GM23338 (cell line): ENCODE data around the gene RNFT2. TPM values are rescaled to one million over a fixed set of nuclear protein-coding genes. Genes with fewer than 3 reads are reported as not detected.
A peak's percentile ranks its signal among the peaks of the same experiment; 100 is the strongest.

Experiments used
- ATAC-seq: fragments of 200-7000 bp; cut with Tn5 transposase; 3 replicates; pipeline ENCODE4 v1.9.1; 2020
- DNase-seq: peaks from one replicate; pipeline ENCODE4 v3.0.0-alpha.2; 2015; ENCODE audit warnings: low spot score
- H2AFZ ChIP-seq: fragments of 200-600 bp; sonication (generic); 2 replicates; pipeline ENCODE4 v1.8.0; 2016; ENCODE audit warnings: antibody characterized with exemption, mild to moderate bottlenecking, moderate library complexity
- H3F3A ChIP-seq: fragments of 200-600 bp; sonication (generic); replicated peaks from 2 replicates; pipeline ENCODE4 v1.8.0; 2017; ENCODE audit warnings: antibody characterized with exemption, mixed run types, low read depth
- H3K27ac ChIP-seq: fragments of 200-600 bp; sonication (generic); 2 replicates; pipeline ENCODE4 v1.6.1; 2016; ENCODE audit warnings: low read depth
- H3K27me3 ChIP-seq: fragments of 200-600 bp; sonication (generic); 2 replicates; pipeline ENCODE4 v1.8.0; 2016; ENCODE audit warnings: mild to moderate bottlenecking, mixed run types, moderate library complexity; ENCODE audit not compliant: insufficient read depth
- H3K36me3 ChIP-seq: fragments of 200-600 bp; sonication (generic); 2 replicates; pipeline ENCODE4 v1.8.0; 2016; ENCODE audit warnings: mild to moderate bottlenecking; ENCODE audit not compliant: insufficient read depth
- H3K4me1 ChIP-seq: fragments of 200-600 bp; sonication (generic); 2 replicates; pipeline ENCODE4 v1.8.0; 2016; ENCODE audit warnings: mild to moderate bottlenecking, moderate library complexity; ENCODE audit not compliant: insufficient read depth
- H3K4me2 ChIP-seq: fragments of 200-600 bp; sonication (generic); 2 replicates; pipeline ENCODE4 v1.7.1; 2017; ENCODE audit warnings: mixed run types
- H3K4me3 ChIP-seq: fragments of 200-600 bp; sonication (generic); 2 replicates; pipeline ENCODE4 v1.6.1; 2016; ENCODE audit warnings: mixed run types
- H3K79me2 ChIP-seq: fragments of 200-600 bp; sonication (generic); replicated peaks from 2 replicates; pipeline ENCODE4 v1.8.0; 2017; ENCODE audit warnings: mild to moderate bottlenecking; ENCODE audit not compliant: insufficient read depth
- H3K9me2 ChIP-seq: fragments of 200-600 bp; sonication (generic); 2 replicates; pipeline ENCODE4 v1.8.0; 2017; ENCODE audit not compliant: insufficient read depth
- H4K20me1 ChIP-seq: fragments of 200-600 bp; sonication (generic); replicated peaks from 2 replicates; pipeline ENCODE4 v1.8.0; 2017; ENCODE audit warnings: mild to moderate bottlenecking; ENCODE audit not compliant: insufficient read depth
- H3K27ac Mint-ChIP-seq: 2 replicates; pipeline ENCODE4 v1.8.0; 2020; ENCODE audit warnings: inconsistent platforms, mild to moderate bottlenecking, moderate library complexity, mixed read lengths
- H3K27me3 Mint-ChIP-seq: 3 replicates; pipeline ENCODE4 v1.8.0; 2022; ENCODE audit warnings: low read depth, mild to moderate bottlenecking, moderate library complexity, mixed read lengths, inconsistent platforms; ENCODE audit not compliant: insufficient read depth, poor library complexity
- H3K36me3 Mint-ChIP-seq: 3 replicates; pipeline ENCODE4 v1.8.0; 2021; ENCODE audit warnings: low read depth, mild to moderate bottlenecking, inconsistent platforms, moderate library complexity, mixed read lengths
- H3K4me1 Mint-ChIP-seq: 3 replicates; pipeline ENCODE4 v1.8.0; 2020; ENCODE audit warnings: mild to moderate bottlenecking, inconsistent platforms, mixed read lengths
- H3K4me3 Mint-ChIP-seq: 3 replicates; pipeline ENCODE4 v1.8.0; 2021; ENCODE audit warnings: moderate library complexity, mild to moderate bottlenecking, inconsistent platforms, mixed read lengths
- H3K9me3 Mint-ChIP-seq: 3 replicates; pipeline ENCODE4 v1.8.0; 2020; ENCODE audit warnings: moderate library complexity, mild to moderate bottlenecking, inconsistent platforms, mixed read lengths
- CREB1 ChIP-seq: fragments of 250-450 bp; sonication (Bioruptor Pico); IDR thresholded peaks from 2 replicates; pipeline ENCODE4 v1.5.0; 2020; ENCODE audit warnings: low read depth, mild to moderate bottlenecking, moderate library complexity
- EZH2 ChIP-seq: fragments of 200-600 bp; sonication (generic); IDR thresholded peaks from one replicate; pipeline ENCODE4 v1.8.0; 2017; ENCODE audit warnings: antibody characterized with exemption, mild to moderate bottlenecking, low read depth; ENCODE audit not compliant: unreplicated experiment
- EZH2phosphoT487 ChIP-seq: fragments of 200-600 bp; sonication (generic); IDR thresholded peaks from one replicate; pipeline ENCODE4 v1.8.1; 2018; ENCODE audit warnings: antibody characterized with exemption; ENCODE audit not compliant: unreplicated experiment
- JUNB ChIP-seq: IDR thresholded peaks from one replicate; pipeline ENCODE4 v1.6.1; 2016; ENCODE audit warnings: antibody characterized with exemption; ENCODE audit not compliant: unreplicated experiment
- NANOG ChIP-seq: IDR thresholded peaks from 2 replicates; pipeline ENCODE4 v1.6.1; 2016; ENCODE audit warnings: antibody characterized with exemption, borderline replicate concordance
- polyA plus RNA-seq: library from polyadenylated mRNA; unstranded; fragments of >200 nt; fragmentation: Nextera tagmentation; extraction: Ambion mirVana; gene quantifications from 2 replicates; pipeline ENCODE4 v1.2.1, GENCODE V29; 2016
- total RNA-seq: library from RNA; depleted of rRNA; stranded (reverse); fragments of >200 nt; shearing (Covaris generic); gene quantifications from 2 replicates; pipeline ENCODE4 v1.2.3, GENCODE V29; 2014
- TF ChIP-seq, protein P1 (sequence below): fragments of 250-450 bp; sonication (Bioruptor Pico); IDR thresholded peaks from 2 replicates; pipeline ENCODE4 v1.5.0; 2020; ENCODE audit warnings: mild to moderate bottlenecking, moderate library complexity
- TF ChIP-seq, protein P2 (sequence below), 2 experiments: fragments of 200-600 bp in 1 of 2; sonication (generic) in 1 of 2; conservative IDR thresholded peaks; 2 replicates each; pipeline versions ENCODE4 v1.5.1 to v1.6.1; 2016 to 2017; ENCODE audit warnings: antibody characterized with exemption in 2 of 2, low read depth in 2 of 2, mild to moderate bottlenecking in 2 of 2, moderate library complexity in 1 of 2
- TF ChIP-seq, protein P3 (sequence below): IDR thresholded peaks from one replicate; pipeline ENCODE4 v1.6.1; 2018; ENCODE audit warnings: antibody characterized with exemption; ENCODE audit not compliant: unreplicated experiment

Gene RNFT2
- total and polyA plus RNA-seq, 2 experiments from 2014 or later = 19.3 to 22.9 TPM

DNA sequence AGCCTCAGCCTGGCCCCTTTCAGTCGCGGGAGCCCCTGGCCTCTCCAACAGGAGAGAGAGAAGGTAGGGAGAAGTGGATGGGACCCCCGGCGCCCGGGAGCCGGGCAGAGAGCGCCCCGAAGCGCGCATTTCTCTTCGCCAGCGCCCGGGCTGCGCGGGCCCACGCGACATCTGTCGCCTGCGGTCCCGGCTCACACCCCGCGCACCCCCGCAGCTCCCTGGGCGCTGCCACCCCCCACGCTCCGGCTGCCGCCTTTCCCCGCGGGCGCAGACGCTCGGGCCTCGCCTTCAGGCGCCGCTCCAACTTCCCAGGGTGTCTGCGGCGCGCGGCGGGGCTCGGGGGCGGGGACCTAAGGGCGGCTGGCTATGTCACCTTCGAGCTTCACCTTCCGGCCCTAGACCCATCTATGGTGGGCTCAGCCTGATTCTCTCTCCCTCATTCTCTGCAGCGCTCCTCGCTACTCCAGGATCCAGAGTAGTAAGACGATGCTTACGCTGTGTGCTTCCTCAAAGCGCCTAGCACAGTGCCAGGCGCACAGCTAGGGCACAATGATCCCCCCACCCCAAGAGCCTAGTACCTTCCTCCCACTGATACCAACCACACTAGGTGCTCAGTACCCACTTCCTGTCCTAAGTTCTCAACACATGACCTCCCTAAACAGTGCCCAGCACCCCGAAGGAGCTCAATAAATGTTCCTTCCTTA lies 141.5 kb downstream of the RNFT2 start:
- Histone ChIP-seq H3K4me2 (peak overlapping the region; percentile 97), H3K4me1 (peaks cover 45% of the 10 kb centered on the region), H3K27ac (no peak overlapping the region), H3K36me3 (no peaks in the 10 kb centered on the region), H4K20me1 (peaks cover 18% of the 10 kb centered on the region; the same call in 1 of the 2 replicates), H2AFZ (peak overlapping the region; percentile 96), H3K4me3 (peak overlapping the region; percentile 78), H3K9me2 (no peaks in the 10 kb centered on the region), H3K79me2 (0 out of 2 replicates have a peak, but pooled peaks cover 4% of the 10 kb centered on the region), H3K27me3 (peaks cover 94% of the 10 kb centered on the region), H3F3A (peaks cover 30% of the 10 kb centered on the region)
- TF ChIP-seq, protein P1, sequence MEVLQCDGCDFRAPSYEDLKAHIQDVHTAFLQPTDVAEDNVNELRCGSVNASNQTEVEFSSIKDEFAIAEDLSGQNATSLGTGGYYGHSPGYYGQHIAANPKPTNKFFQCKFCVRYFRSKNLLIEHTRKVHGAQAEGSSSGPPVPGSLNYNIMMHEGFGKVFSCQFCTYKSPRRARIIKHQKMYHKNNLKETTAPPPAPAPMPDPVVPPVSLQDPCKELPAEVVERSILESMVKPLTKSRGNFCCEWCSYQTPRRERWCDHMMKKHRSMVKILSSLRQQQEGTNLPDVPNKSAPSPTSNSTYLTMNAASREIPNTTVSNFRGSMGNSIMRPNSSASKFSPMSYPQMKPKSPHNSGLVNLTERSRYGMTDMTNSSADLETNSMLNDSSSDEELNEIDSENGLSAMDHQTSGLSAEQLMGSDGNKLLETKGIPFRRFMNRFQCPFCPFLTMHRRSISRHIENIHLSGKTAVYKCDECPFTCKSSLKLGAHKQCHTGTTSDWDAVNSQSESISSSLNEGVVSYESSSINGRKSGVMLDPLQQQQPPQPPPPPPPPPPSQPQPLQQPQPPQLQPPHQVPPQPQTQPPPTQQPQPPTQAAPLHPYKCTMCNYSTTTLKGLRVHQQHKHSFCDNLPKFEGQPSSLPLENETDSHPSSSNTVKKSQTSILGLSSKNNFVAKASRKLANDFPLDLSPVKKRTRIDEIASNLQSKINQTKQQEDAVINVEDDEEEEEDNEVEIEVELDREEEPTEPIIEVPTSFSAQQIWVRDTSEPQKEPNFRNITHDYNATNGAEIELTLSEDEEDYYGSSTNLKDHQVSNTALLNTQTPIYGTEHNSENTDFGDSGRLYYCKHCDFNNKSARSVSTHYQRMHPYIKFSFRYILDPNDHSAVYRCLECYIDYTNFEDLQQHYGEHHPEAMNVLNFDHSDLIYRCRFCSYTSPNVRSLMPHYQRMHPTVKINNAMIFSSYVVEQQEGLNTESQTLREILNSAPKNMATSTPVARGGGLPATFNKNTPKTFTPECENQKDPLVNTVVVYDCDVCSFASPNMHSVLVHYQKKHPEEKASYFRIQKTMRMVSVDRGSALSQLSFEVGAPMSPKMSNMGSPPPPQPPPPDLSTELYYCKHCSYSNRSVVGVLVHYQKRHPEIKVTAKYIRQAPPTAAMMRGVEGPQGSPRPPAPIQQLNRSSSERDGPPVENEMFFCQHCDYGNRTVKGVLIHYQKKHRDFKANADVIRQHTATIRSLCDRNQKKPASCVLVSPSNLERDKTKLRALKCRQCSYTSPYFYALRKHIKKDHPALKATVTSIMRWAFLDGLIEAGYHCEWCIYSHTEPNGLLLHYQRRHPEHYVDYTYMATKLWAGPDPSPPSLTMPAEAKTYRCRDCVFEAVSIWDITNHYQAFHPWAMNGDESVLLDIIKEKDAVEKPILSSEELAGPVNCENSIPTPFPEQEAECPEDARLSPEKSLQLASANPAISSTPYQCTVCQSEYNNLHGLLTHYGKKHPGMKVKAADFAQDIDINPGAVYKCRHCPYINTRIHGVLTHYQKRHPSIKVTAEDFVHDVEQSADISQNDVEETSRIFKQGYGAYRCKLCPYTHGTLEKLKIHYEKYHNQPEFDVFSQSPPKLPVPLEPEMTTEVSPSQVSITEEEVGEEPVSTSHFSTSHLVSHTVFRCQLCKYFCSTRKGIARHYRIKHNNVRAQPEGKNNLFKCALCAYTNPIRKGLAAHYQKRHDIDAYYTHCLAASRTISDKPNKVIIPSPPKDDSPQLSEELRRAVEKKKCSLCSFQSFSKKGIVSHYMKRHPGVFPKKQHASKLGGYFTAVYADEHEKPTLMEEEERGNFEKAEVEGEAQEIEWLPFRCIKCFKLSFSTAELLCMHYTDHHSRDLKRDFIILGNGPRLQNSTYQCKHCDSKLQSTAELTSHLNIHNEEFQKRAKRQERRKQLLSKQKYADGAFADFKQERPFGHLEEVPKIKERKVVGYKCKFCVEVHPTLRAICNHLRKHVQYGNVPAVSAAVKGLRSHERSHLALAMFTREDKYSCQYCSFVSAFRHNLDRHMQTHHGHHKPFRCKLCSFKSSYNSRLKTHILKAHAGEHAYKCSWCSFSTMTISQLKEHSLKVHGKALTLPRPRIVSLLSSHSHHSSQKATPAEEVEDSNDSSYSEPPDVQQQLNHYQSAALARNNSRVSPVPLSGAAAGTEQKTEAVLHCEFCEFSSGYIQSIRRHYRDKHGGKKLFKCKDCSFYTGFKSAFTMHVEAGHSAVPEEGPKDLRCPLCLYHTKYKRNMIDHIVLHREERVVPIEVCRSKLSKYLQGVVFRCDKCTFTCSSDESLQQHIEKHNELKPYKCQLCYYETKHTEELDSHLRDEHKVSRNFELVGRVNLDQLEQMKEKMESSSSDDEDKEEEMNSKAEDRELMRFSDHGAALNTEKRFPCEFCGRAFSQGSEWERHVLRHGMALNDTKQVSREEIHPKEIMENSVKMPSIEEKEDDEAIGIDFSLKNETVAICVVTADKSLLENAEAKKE (CRISPR knock-in tag) = no peak
- TF ChIP-seq EZH2 (peak; percentile 14), JUNB (no peak), CREB1 (CRISPR knock-in tag) (no peak), NANOG (no peak), EZH2phosphoT487 (no peak)
- TF ChIP-seq, protein P2, sequence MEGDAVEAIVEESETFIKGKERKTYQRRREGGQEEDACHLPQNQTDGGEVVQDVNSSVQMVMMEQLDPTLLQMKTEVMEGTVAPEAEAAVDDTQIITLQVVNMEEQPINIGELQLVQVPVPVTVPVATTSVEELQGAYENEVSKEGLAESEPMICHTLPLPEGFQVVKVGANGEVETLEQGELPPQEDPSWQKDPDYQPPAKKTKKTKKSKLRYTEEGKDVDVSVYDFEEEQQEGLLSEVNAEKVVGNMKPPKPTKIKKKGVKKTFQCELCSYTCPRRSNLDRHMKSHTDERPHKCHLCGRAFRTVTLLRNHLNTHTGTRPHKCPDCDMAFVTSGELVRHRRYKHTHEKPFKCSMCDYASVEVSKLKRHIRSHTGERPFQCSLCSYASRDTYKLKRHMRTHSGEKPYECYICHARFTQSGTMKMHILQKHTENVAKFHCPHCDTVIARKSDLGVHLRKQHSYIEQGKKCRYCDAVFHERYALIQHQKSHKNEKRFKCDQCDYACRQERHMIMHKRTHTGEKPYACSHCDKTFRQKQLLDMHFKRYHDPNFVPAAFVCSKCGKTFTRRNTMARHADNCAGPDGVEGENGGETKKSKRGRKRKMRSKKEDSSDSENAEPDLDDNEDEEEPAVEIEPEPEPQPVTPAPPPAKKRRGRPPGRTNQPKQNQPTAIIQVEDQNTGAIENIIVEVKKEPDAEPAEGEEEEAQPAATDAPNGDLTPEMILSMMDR (conservative IDR thresholded peaks at IDR 0.05; ENCODE audit: low read depth in 2 of 2) = no peak
- TF ChIP-seq, protein P3, sequence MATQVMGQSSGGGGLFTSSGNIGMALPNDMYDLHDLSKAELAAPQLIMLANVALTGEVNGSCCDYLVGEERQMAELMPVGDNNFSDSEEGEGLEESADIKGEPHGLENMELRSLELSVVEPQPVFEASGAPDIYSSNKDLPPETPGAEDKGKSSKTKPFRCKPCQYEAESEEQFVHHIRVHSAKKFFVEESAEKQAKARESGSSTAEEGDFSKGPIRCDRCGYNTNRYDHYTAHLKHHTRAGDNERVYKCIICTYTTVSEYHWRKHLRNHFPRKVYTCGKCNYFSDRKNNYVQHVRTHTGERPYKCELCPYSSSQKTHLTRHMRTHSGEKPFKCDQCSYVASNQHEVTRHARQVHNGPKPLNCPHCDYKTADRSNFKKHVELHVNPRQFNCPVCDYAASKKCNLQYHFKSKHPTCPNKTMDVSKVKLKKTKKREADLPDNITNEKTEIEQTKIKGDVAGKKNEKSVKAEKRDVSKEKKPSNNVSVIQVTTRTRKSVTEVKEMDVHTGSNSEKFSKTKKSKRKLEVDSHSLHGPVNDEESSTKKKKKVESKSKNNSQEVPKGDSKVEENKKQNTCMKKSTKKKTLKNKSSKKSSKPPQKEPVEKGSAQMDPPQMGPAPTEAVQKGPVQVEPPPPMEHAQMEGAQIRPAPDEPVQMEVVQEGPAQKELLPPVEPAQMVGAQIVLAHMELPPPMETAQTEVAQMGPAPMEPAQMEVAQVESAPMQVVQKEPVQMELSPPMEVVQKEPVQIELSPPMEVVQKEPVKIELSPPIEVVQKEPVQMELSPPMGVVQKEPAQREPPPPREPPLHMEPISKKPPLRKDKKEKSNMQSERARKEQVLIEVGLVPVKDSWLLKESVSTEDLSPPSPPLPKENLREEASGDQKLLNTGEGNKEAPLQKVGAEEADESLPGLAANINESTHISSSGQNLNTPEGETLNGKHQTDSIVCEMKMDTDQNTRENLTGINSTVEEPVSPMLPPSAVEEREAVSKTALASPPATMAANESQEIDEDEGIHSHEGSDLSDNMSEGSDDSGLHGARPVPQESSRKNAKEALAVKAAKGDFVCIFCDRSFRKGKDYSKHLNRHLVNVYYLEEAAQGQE = no peak
- Mint-ChIP-seq H3K4me1 (peaks cover 41% of the 10 kb centered on the region), H3K27ac (no peak overlapping the region), H3K4me3 (peak overlapping the region; percentile 88), H3K27me3 (peaks cover 63% of the 10 kb centered on the region), H3K36me3 (peaks cover 6% of the 10 kb centered on the region), H3K9me3 (peaks cover 2% of the 10 kb centered on the region)
- ATAC-seq (peak; percentile 2; the same call in 2 of the 3 replicates), DNase-seq (peak; percentile 42)
